Stimulated activated CD8-positive, alpha-beta memory T cell treated with anti-CD3 and anti-CD28 coated beads, Interleukin-2, amount 100 ng/mL, for 48 hours (primary cell): Measurements from ENCODE around the gene ADCY6.
A peak's percentile ranks its signal among the peaks of the same experiment; 100 is the strongest.

Experiments used
- DNase-seq, 2 donors: peaks; one replicate each; pipeline ENCODE4 v3.0.0-alpha.2; 2020; ENCODE audit warnings: low read depth in 2 of 2

ADCY6 gene

DNA sequence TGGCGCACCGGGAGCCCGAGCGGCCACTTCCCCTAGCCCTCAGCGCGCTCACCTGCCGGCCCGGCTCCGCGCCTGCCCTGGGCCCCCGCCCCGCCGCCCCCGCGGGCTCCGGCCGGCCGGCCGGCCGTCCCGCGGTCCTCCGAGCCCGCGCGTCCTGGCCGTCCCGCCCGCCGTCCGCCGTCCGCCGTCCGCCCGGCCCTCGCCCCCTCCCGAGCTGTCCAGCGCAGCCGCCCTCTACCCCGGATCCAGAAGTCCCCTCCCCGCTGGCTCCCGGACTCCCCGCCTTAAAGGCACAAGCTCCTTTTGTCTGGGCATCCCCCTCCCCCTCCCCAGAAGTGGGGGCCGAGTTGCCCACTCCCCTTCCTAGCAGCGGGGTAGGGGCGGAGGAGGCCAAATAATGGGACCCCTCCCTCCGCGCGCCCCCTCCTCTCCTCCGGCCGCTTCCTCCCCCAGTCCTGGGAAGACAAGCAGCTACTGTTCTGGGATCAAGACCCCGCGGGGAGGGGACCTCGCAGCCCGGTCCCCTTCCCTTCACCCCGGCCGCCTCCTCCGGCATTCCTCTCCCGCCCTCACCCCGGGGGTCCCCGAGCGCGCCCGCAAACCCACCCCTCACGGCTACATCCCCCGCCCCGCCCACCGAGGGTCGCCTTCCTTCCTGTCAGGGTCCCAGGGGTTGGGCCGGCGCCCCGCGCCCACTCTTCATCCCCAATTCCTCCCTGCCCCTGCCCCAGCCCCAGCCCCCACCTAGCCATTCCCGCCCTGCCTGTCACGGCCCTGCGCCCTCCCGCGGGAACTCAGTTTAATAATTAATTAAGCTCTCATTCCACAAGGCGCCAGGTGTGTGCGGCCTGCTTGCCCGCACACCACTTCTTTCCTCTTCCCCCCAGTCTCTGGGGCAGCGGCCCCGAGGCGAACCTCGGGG lies at the start of gene ADCY6:
TSS of gene ADCY6 (minus strand) at position 236 of the 922 bp plus-strand sequence. CDS start 5,655 bp downstream, outside the sequence.
- DNase-seq: no peak

DNA sequence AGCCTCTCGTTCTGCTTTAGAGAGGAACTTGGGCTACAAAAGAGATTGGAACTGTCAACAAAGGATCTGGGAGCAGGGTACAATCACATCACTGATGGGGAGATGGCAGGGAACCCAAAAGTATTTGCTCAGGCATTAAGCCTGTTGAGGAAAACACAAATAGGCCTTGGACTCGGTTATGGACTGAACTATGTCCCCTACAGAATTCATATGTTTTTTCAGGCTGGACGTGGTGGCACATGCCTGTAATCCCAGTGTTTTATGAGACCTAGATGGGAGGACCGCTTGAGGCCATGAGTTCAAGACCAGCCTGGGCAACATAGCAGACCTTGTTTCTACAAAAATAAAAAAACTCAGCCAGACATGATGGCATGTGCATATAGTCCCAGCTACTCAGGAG lies 49.2 kb upstream of the ADCY6 start:
- no peak for DNase-seq

DNA sequence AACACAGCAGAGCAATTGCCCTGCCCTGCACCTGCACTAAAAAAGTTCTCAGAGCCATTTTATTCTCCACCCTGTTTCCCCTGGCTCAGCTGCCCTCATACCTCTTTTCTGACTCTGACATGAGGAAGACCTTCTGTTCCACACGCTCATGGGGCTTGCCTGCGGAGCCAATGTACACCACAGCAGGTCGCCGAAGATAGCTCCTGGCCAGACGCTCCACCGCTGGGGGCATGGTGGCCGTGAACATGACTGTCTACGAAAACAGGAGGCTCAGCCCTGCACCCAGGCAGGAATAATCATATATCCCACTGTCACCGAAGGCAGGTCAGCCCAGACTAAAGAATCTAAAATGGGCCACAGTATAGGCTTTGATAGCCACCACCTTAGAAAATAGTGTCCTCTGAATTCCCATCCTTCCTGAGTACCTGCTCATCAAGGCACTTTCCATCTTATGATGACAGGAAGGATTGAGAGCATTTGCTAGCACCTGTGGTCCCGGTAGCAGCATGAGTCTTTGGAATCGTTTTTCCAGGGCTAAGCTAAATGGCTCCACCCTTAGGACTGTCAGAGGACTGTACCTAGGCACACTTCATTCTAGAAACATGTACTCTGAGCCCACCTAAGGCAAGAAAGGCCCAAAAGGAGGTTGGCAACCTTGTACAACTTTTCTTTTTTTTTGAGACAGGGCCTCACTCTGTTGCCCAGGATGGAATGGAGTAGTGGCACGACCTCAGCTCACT lies 43.6 kb upstream of the ADCY6 start:
- no peak for DNase-seq

DNA sequence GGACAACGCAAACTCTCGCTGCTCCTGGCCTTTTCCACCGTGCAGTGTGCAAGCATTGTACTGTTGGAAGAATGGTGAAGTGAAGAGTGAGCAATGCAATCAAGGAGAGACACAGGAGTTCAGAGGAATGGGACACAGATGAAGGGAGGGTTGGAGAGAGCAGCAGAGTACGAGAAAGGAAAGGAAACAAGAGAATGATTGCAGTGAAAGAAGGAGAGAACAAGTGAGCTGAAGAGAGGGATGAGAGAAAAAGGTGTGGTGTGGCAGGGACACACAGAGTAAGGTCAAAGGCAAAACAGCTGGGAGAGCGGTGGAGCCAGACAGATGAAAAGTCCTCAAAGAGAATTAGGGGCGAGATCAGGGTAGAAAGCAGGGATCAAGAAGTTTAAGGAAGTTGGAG lies 42.4 kb upstream of the ADCY6 start:
- no peak for DNase-seq

DNA sequence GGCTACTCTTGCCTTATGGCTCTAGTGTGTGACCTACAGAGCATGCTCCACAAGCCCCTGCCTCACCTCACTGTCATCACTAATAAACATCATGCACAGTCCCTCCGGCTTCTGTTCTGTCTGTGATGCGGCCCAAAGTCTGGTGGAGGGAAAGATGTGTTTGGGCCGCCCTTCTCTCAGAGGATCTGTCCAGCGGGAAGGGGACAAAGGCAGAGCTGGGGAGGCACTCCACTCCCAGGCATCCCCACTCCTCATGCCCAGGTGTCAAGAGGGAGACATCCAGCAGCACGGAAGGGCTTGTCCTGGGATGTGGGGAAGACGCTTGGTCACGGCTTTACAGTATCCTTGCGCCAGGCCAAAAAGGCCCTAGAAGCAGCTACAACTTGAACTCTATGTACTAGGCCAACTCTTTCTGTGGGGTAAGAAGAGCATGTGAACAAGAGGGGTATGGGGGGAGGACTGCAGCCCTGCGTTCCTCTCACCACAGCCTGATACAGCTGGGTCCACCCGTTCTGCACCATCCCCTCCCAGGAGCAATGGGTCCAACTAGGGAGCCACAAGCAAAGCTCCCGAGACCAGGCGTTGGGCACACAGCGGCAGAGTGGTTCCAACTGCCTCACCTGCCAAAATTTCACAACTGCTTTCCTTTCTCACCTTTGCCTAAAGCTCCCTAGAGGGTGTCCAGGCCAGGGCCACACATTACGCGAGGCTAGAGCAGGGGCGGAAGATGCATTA lies 40.1 kb upstream of the ADCY6 start:
- no peak for DNase-seq

DNA sequence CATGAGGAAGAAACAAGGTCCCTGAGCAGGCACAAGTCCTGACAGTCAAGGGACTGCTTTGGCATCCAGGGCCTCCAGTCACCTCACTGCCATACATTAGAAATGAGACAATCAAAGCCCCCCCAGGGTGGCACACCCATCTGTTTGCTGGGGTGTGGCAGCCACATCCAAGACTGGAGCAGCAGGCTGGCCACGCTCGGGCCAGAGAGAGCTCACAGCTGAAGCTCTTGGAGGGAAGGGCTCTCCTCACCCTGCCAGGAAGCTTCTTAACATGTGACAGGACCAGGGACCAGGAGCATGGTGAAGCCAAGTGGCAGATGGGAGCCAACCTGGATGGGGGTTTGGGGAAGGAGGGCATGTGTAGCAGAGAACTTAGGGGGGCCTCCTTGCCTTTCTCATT lies 39.4 kb upstream of the ADCY6 start:
- no peak for DNase-seq

DNA sequence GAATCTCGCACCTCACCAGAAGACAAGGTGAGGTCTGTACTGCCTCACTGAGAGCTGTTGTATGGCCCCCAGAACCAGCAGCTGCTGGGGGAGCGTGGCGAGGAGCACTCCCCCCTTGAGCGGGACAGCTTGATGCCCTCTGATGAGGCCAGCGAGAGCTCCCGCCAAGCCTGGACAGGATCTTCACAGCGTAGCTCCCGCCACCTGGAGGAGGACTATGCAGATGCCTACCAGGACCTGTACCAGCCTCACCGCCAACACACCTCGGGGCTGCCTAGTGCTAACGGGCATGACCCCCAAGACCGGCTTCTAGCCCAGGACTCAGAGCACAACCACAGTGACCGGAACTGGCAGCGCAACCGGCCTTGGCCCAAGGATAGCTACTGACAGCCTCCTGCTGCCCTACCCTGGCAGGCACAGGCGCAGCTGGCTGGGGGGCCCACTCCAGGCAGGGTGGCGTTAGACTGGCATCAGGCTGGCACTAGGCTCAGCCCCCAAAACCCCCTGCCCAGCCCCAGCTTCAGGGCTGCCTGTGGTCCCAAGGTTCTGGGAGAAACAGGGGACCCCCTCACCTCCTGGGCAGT lies 38.7 kb upstream of the ADCY6 start:
- no peak for DNase-seq

DNA sequence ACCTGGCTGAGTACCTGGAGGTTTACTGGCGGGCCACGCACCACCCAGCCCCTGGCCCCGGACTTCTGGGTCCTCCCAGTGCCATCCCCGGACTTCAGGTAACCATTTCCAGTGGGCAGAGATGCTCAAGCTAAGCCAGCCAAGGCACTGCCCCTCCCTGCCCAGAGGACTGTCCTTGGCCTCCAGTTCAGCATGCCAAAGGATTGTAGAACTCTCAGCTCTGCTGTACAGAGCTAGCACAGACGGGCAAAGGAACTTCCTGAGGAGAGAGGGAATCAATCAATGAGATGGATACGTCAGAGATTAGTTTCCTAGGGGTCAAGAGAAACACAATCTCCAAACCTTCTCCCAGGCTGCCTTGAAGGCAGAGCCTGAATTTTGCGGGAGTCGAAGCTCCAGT lies 38.1 kb upstream of the ADCY6 start:
- DNase-seq: no peak

DNA sequence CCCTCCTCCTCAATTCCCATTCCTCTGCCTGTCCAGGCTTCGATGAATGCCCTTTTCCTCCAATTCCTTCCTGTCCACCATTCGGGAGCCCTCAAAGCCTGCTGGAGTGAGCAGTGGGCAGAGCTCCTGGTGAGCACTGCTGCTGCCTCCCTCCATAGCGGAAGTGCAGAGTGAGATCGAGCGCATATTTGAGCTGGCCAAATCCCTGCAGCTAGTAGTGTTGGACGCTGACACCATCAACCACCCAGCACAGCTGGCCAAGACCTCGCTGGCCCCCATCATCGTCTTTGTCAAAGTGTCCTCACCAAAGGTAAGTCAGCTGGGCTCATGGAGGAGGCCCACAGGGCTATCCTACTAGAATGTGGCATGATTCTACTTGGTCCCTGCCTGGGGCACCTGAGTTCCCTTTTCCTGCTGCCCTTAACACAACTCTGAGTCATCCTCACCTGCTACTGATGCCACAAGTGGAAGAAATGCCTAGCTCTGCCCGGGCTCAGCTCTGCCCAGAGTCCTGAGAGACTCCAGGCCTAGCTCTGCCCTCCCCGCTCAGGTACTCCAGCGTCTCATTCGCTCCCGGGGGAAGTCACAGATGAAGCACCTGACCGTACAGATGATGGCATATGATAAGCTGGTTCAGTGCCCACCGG lies 37.4 kb upstream of the ADCY6 start:
- DNase-seq: no peak

DNA sequence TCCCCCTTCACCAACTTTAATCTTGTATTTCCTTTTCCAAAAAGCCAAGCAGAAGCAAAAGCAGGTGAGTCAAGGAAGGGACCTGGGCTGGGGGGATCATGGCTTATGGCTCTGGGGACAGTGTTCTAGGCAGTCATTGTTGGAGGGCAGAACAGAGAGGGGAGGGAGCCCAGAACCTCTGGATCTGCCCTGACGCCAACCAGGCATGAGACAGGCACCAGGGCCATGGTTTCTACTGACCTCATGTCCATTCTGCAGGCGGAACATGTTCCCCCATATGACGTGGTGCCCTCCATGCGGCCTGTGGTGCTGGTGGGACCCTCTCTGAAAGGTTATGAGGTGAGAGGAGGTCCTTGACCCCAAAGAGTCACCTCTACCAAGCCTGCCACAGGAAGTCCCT lies 36.0 kb upstream of the ADCY6 start:
- no peak for DNase-seq

DNA sequence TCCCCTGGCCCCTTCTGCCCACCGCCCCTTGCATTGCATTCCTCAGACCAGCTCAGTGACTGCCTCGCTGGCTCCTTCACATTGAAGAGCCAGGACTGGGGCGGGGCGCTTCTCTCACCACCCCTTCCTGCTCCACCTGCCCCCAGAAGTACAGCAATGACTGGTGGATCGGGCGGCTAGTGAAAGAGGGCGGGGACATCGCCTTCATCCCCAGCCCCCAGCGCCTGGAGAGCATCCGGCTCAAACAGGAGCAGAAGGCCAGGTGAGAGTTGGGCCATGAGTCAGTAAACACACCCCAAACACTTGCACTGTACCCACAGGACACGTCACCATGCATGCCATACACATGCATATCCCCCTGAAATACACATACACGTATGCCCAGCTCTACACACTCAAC lies 35.2 kb upstream of the ADCY6 start:
- DNase-seq: no peak

DNA sequence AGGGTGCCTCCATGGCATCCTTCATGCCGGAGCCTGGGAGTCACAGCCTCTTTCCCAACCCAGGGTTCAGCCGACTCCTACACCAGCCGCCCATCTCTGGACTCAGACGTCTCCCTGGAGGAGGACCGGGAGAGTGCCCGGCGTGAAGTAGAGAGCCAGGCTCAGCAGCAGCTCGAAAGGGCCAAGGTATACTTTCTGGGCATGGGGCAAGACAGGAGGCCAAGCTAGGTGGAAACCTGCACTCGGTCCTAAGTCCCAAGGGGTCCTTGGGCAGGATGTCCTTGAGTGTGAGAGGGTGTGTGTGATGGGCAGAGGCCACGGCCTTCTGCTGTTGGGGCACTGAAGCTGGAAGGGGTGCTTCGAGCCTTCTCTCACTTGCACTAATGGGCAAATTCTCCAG lies 34.4 kb upstream of the ADCY6 start:
- DNase-seq: no peak

DNA sequence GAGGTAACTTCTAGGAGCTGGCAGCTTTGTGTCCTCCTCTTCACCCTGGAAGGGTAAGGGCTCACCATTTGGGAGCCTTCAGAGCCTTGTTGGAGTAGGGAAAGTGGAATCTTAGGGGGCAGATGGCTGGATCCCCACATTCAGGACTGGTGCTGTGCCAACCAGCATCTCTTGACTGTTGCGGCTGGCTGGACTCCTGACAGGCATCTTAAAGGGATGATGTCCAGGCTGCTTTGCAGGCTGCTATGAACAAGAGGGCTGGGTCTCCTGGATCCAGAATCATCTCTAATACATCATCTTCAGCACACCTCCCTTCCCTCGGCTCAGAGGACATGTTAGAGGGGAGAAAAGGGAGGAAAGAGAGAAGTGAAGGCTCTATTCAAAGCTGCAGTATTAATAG lies 33.8 kb upstream of the ADCY6 start:
- no peak for DNase-seq

DNA sequence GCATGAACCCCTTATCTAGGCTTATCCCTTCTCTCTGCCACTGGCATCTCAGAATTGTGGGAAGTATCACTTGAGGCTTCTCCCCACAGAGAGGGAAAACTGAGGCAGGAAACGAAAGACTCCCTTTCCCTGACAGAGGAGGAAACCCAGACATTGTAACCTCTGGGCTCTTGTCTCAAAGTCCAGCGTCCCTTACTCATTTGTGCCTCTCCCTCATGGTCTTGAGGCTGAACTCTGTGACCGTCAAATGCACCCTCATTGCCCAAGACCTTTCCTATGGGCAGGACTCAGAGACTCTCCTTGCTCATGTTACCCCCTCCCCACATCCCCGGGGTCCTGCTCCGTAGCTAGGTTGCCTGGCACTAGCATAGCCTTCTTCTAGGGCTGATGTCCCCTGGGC lies 33.2 kb upstream of the ADCY6 start:
- DNase-seq: no peak

DNA sequence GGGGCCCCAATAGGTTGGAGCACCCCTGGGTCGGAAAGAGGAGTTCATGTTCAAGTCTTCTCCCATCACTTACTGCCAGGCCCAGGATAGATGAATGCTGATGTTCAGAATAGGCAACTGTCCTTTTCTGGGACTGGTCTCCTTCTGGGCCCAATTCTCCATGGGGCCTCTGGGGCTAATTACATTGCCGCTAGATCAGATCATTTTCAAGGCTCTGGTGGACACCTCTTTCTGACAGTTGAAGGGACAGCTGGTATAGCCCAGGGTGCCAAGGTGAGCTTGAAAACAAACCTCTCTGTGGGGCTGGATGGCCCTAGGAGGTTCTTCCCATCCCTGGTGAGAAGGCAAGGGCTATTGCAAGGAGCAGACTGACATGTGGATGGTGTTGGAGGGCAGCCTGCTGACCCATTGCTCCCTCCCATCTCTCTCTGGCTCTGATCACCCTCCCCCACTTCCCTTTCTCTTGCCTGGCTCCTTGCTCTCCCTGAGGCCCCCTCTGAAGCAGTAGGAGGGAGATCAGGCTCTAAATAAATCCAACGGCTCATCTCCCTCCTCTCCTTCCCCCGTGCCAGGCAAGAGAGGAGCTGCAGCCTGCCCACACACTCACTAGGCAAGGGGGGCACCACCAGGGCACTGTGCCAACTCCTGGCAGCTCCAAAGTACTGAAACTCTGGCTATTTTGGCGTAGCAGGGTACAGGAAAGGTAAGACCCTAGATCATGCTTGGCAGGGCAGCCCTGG lies 31.3 kb upstream of the ADCY6 start:
- no peak for DNase-seq

DNA sequence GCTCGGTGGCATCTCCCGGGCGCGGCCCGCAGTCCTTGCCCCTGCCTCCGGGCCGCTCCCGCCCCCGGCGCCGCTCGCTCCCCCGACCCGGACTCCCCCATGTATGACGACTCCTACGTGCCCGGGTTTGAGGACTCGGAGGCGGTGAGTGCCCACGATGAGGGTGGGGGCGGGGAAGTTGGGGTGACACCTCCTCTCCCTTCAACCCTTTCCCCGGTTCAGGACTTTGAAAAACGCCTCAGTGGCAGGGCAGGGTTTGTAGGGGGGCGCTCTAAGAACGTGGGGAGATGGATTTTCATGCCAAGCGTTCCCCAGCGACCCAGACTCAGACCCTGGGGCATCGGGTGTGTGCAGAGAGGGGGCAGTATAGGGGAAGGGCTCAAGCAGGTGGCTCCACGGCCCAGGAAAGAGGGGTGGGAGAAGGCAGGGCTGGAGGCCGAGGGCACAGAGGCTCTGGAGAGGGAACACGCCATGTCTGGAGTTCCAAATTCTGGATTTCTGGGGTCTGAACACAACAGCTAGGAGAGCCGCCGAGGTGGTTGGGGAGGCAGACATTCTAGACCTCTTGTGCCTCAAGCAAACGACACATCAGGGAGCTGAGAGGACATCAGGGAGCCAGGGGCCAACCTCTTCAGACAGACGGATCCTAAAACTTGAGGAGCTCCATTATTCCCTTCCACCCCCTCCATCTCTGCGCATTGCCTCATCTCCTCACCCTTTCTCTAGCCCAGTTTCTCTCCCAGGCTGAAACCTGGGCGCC lies 30.1 kb upstream of the ADCY6 start:
- no peak for DNase-seq

DNA sequence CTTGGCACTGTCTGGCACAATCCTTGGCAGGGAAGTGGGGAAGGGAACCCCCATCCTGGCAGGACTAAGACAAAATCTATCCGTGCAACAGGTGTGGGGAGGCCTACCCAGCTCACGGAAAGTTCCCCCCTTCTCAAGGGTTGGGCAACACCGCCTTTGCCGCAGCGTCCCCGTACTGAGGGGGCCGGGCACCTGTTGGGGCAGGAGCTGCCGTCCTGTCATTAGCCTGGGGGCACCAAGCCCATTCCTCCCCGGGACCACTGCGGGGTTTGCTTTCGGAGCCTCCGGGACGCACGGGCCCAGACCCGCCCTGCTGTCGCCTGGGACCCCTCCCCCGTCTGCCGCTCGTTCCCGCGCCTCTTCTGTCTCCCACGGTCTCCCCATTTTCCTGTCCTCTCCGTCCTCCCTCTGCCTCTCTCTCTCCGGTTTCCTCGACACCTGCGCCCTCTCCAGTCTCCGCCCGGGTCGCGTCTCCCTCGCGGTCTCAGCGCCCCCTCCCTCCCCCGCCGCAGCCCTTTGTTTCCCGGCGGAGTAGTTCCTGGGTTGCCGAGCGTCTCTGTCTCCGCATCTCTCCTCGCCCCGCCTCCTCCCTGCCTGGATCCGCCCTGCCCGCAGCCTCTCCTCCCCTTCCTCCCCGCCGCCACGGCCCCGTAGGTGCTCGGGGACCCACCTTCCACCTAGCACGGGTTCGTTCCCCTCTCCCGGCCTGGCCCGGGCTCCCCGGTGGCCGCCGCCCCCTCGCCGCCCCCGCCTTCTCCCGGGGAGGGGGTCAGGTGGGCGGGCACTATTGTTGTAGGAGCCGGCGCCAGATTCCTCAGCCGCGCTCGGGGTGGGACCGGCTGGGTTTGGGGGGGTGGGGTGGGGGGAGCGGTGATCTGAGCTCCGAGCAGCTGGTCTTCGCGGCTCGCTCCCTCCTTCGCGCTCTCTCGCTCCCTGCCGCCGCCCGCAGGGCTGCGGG lies 29.3 kb upstream of the ADCY6 start, which contains the start of gene CACNB3:
TSS of gene CACNB3 (plus strand) at position 624 of the 958 bp plus-strand sequence. CDS start 434 bp downstream, outside the sequence.
- peak; percentile 62 to 66 for DNase-seq

DNA sequence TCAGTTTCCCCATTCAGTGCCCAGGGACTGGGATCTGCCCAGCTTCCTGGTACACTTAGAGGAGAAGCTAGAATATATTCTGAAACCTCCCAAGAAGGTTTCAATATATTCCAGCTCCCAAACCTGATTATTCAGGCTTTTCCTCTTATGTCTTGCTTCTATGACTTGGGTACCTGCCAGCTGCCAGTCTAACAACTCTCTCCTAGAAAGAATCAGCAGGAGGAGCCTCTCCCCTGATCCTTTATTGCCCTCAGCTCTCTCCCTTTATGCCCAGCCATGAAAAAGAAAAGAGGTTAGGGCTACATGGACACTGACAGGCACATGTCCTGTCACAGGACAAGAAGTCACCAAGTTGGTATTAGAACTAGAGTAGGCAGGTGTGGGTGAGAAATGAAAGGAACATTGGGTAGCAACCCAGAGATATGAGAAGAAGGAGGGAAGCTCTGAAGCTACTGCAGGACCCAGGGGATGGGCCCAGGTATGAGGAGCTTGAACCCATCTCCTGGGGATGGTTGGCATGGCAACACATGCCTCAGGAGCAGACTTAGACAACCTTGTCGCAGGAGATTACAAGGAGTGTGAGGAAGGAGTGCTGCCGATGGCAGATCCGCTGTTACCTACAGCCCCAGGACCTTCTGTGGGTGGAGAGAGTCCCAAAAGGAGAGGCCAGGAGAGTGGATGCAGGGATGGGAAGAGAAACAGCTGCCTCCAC lies 27.4 kb upstream of the ADCY6 start:
- no peak for DNase-seq
